Stimulated activated CD8-positive, alpha-beta memory T cell treated with anti-CD3 and anti-CD28 coated beads, Interleukin-15, amount 100 ng/mL, for 4 hours (primary cell): ENCODE data around the gene SGCE.

Experiments used
- DNase-seq, 2 donors: peaks; one replicate each; pipeline ENCODE4 v3.0.0-alpha.2; 2020; ENCODE audit warnings: low read depth in 2 of 2

The SGCE gene

GRCh38 chr7:94660006-94660405 lies 4.1 kb upstream of the SGCE start:
- no peak for DNase-seq

GRCh38 chr7:94658826-94659225 lies 2.9 kb upstream of the SGCE start:
- no peak for DNase-seq

GRCh38 chr7:94657771-94658693 lies 2.1 kb upstream of the SGCE start:
- peak; percentile 86 to 89 for DNase-seq

GRCh38 chr7:94656925-94657731 lies 1.2 kb upstream of the SGCE start:
- DNase-seq: no peak

GRCh38 chr7:94656658-94656924 lies 658 bp upstream of the SGCE start:
- no peak for DNase-seq

- DNase-seq: no peak
These were observed 646 bp downstream of the SGCE start for GRCh38 chr7:94655126-94655847.

GRCh38 chr7:94654783-94655125 lies 1.2 kb downstream of the SGCE start:
- no peak for DNase-seq

- no peak for DNase-seq
These were observed 5.5 kb downstream of the SGCE start for GRCh38 chr7:94650147-94651051.

GRCh38 chr7:94649450-94649849 lies 6.5 kb downstream of the SGCE start:
- DNase-seq: no peak

- DNase-seq: no peak
These were observed 7.2 kb downstream of the SGCE start for GRCh38 chr7:94648731-94649130.

GRCh38 chr7:94647295-94647694 lies 8.6 kb downstream of the SGCE start:
- DNase-seq: no peak

- DNase-seq: no peak
These were observed 12.0 kb downstream of the SGCE start for GRCh38 chr7:94643771-94644545.

- DNase-seq: no peak
These were observed 12.9 kb downstream of the SGCE start for GRCh38 chr7:94642838-94643653.

- no peak for DNase-seq
These were observed 16.5 kb downstream of the SGCE start for GRCh38 chr7:94639384-94639783.

- no peak for DNase-seq
These were observed 20.2 kb downstream of the SGCE start for GRCh38 chr7:94635687-94636086.

GRCh38 chr7:94634502-94634901 lies 21.4 kb downstream of the SGCE start:
- DNase-seq: no peak

- DNase-seq: no peak
These were observed 22.2 kb downstream of the SGCE start for GRCh38 chr7:94633687-94634086.

GRCh38 chr7:94633014-94633341 lies 23.0 kb downstream of the SGCE start:
- no peak for DNase-seq

- no peak for DNase-seq
These were observed 23.5 kb downstream of the SGCE start for GRCh38 chr7:94632338-94633013.
